WTC11 (cell line): ENCODE measurements around the gene XPNPEP1.

Source experiments
- ATF1 ChIP-seq: sonication (generic); formaldehyde crosslinking; IDR thresholded peaks from 2 replicates; pipeline ENCODE4 v1.8.1; 2023; ENCODE audit warnings: mild to moderate bottlenecking, moderate library complexity, missing genetic modification reagents
- ATF6 ChIP-seq: sonication (generic); formaldehyde crosslinking; IDR thresholded peaks from 2 replicates; pipeline ENCODE4 v1.8.1; 2023; ENCODE audit warnings: mild to moderate bottlenecking, missing genetic modification reagents
- CREM ChIP-seq: sonication (generic); formaldehyde crosslinking; IDR thresholded peaks from 2 replicates; pipeline ENCODE4 v1.8.1; 2022; ENCODE audit warnings: mild to moderate bottlenecking, missing genetic modification reagents, moderate library complexity
- GTF2I ChIP-seq: fragments of 250-450 bp; sonication (Bioruptor Pico); conservative IDR thresholded peaks from 2 replicates; pipeline ENCODE4 v1.4.0; 2021; ENCODE audit warnings: mild to moderate bottlenecking
- USF2 ChIP-seq: sonication (generic); formaldehyde crosslinking; IDR thresholded peaks from 2 replicates; pipeline ENCODE4 v1.8.1; 2023; ENCODE audit warnings: mild to moderate bottlenecking, missing genetic modification reagents, moderate library complexity
- ZNF232 ChIP-seq: sonication (generic); formaldehyde crosslinking; IDR thresholded peaks from 2 replicates; pipeline ENCODE4 v1.8.0; 2022; ENCODE audit warnings: mild to moderate bottlenecking, missing genetic modification reagents
- ZNF512 ChIP-seq: sonication (generic); formaldehyde crosslinking; IDR thresholded peaks from 2 replicates; pipeline ENCODE4 v1.8.1; 2022; ENCODE audit warnings: missing genetic modification reagents, borderline replicate concordance
- TF ChIP-seq, protein P1 (sequence below): fragments of 200-600 bp; IDR thresholded peaks from 2 replicates; pipeline ENCODE4 v1.8.0; 2022; ENCODE audit warnings: antibody characterized with exemption
- TF ChIP-seq, protein P2 (sequence below): sonication (generic); formaldehyde crosslinking; IDR thresholded peaks from 2 replicates; pipeline ENCODE4 v1.8.1; 2022; ENCODE audit warnings: low read depth, missing genetic modification reagents, borderline replicate concordance

- TF ChIP-seq, protein P1, sequence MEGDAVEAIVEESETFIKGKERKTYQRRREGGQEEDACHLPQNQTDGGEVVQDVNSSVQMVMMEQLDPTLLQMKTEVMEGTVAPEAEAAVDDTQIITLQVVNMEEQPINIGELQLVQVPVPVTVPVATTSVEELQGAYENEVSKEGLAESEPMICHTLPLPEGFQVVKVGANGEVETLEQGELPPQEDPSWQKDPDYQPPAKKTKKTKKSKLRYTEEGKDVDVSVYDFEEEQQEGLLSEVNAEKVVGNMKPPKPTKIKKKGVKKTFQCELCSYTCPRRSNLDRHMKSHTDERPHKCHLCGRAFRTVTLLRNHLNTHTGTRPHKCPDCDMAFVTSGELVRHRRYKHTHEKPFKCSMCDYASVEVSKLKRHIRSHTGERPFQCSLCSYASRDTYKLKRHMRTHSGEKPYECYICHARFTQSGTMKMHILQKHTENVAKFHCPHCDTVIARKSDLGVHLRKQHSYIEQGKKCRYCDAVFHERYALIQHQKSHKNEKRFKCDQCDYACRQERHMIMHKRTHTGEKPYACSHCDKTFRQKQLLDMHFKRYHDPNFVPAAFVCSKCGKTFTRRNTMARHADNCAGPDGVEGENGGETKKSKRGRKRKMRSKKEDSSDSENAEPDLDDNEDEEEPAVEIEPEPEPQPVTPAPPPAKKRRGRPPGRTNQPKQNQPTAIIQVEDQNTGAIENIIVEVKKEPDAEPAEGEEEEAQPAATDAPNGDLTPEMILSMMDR = no peak
- no peak for TF ChIP-seq ATF1 (CRISPR knock-in tag)
- no peak for TF ChIP-seq ZNF232 (CRISPR knock-in tag)
- no peak for TF ChIP-seq ATF6 (CRISPR knock-in tag)
- no peak for TF ChIP-seq ZNF512 (CRISPR knock-in tag)
- TF ChIP-seq GTF2I (CRISPR knock-in tag) = no peak
- no peak for TF ChIP-seq CREM
- TF ChIP-seq, protein P2, sequence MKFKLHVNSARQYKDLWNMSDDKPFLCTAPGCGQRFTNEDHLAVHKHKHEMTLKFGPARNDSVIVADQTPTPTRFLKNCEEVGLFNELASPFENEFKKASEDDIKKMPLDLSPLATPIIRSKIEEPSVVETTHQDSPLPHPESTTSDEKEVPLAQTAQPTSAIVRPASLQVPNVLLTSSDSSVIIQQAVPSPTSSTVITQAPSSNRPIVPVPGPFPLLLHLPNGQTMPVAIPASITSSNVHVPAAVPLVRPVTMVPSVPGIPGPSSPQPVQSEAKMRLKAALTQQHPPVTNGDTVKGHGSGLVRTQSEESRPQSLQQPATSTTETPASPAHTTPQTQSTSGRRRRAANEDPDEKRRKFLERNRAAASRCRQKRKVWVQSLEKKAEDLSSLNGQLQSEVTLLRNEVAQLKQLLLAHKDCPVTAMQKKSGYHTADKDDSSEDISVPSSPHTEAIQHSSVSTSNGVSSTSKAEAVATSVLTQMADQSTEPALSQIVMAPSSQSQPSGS = no peak
- peak; percentile 23; the same call in 1 of the 2 replicates for TF ChIP-seq USF2
These were observed 30.4 kb downstream of the XPNPEP1 start for GRCh38 chr10:109892931-109893330.
